Measurements from ENCODE around the gene CBFA2T3.
A peak's percentile ranks its signal among the peaks of the same experiment; 100 is the strongest.

CBFA2T3 gene

DNA sequence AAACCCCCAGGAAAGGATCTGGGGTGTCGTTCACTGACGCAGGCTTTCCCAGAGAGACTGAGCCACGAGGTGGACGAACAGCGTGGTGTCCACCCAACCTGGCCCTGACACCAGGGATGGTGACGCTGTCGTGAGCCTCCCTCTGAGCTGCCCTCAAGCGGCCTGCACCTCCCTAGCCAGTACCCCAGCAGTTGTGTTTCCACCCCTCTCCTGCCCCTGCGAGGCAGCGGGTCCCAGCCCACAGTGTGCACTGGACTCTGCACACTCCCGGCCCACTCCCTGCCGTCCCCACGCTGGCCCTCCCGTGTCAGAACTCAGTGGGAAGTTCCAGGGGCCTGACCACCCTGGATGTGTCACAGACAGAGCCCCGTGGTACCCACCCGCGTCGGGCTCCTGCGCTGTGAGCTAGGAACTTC is 39.8 kb downstream of the CBFA2T3 start:
- H3K4me3 ChIP-seq (replicated peaks; ENCODE audit: insufficient read depth, low read length): no peak overlapping the region
- no peak for DNase-seq (ENCODE audit: low read depth in 1 of 2, low spot score in 1 of 2)
- H3K27me3 ChIP-seq (ENCODE audit: insufficient read depth, poor library complexity, severe bottlenecking): no peaks in the 10 kb centered on the region
- H3K27ac ChIP-seq (replicated peaks): peak overlapping the region; percentile 77
- TF ChIP-seq GABPA (IDR thresholded peaks at IDR 0.05; ENCODE audit: low read depth): no peak
- no peak for TF ChIP-seq REST (IDR thresholded peaks at IDR 0.05; ENCODE audit: insufficient replicate concordance, low read depth)
- TF ChIP-seq SPI1 (IDR thresholded peaks at IDR 0.05; ENCODE audit: borderline replicate concordance, low read depth): no peak
- no peak for TF ChIP-seq POLR2AphosphoS5 (IDR thresholded peaks at IDR 0.05; ENCODE audit: low read depth)
- TF ChIP-seq CTCF (IDR thresholded peaks at IDR 0.05; ENCODE audit: insufficient read depth, low read length): no peak

GRCh38 chr16:88936556-88937205 is 40.3 kb downstream of the CBFA2T3 start:
- Histone ChIP-seq H3K4me3 (replicated peaks; ENCODE audit: insufficient read depth, low read length) (no peak overlapping the region; the same call in 1 of the 2 replicates), H3K27me3 (ENCODE audit: insufficient read depth, poor library complexity, severe bottlenecking) (no peaks in the 10 kb centered on the region), H3K27ac (replicated peaks) (peak overlapping the region; percentile 77)
- peak in 1 of 2 experiments; percentile 85 for DNase-seq (ENCODE audit: low read depth in 1 of 2, low spot score in 1 of 2)
- 0 out of 2 replicates have a peak, but pooled peaks have one; percentile 32 for TF ChIP-seq GABPA (IDR thresholded peaks at IDR 0.05; ENCODE audit: low read depth)
- no peak for TF ChIP-seq CTCF (IDR thresholded peaks at IDR 0.05; ENCODE audit: insufficient read depth, low read length)
- peak; percentile 95 for TF ChIP-seq SPI1 (IDR thresholded peaks at IDR 0.05; ENCODE audit: borderline replicate concordance, low read depth)
- TF ChIP-seq POLR2AphosphoS5 (IDR thresholded peaks at IDR 0.05; ENCODE audit: low read depth): peak; percentile 41; the same call in 1 of the 2 replicates
- TF ChIP-seq REST (IDR thresholded peaks at IDR 0.05; ENCODE audit: insufficient replicate concordance, low read depth): no peak

DNA sequence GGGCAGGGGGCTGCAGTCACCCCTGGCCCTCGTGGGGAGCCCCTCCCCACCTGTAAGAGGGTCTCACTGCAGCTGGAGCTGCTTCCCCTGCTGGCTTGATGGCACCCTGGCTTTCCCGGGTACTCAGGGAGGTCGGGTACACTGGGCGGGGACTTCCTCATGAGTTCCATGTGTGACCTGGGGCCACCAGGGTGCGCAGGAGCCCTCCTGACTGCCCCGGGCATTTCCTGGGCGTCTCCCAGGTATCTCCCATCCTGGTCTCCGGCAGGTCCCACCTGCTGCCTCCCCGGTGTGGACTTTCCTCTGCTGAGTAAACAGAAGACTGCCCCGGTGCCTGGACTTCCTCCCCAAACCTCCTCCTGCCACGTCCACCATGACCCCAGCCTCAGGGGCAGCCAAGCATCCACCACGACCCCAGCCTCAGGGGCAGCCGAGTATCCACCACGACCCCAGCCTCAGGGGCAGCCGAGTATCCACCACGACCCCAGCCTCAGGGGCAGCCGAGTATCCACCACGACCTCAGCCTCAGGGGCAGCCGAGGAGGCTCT is 40.9 kb downstream of the CBFA2T3 start:
- TF ChIP-seq CTCF (IDR thresholded peaks at IDR 0.05; ENCODE audit: insufficient read depth, low read length) (no peak), SPI1 (IDR thresholded peaks at IDR 0.05; ENCODE audit: borderline replicate concordance, low read depth) (no peak), POLR2AphosphoS5 (IDR thresholded peaks at IDR 0.05; ENCODE audit: low read depth) (no peak), GABPA (IDR thresholded peaks at IDR 0.05; ENCODE audit: low read depth) (no peak), REST (IDR thresholded peaks at IDR 0.05; ENCODE audit: insufficient replicate concordance, low read depth) (no peak)
- no peaks in the 10 kb centered on the region for H3K27me3 ChIP-seq (ENCODE audit: insufficient read depth, poor library complexity, severe bottlenecking)
- DNase-seq (ENCODE audit: low read depth in 1 of 2, low spot score in 1 of 2): peak in 1 of 2 experiments; percentile 42
- peak overlapping the region; percentile 77 for H3K27ac ChIP-seq (replicated peaks)
- no peak overlapping the region; the same call in 1 of the 2 replicates for H3K4me3 ChIP-seq (replicated peaks; ENCODE audit: insufficient read depth, low read length)

All from HL-60 (cell line).